ENCODE data around the gene SMIM45.

Gene SMIM45

DNA sequence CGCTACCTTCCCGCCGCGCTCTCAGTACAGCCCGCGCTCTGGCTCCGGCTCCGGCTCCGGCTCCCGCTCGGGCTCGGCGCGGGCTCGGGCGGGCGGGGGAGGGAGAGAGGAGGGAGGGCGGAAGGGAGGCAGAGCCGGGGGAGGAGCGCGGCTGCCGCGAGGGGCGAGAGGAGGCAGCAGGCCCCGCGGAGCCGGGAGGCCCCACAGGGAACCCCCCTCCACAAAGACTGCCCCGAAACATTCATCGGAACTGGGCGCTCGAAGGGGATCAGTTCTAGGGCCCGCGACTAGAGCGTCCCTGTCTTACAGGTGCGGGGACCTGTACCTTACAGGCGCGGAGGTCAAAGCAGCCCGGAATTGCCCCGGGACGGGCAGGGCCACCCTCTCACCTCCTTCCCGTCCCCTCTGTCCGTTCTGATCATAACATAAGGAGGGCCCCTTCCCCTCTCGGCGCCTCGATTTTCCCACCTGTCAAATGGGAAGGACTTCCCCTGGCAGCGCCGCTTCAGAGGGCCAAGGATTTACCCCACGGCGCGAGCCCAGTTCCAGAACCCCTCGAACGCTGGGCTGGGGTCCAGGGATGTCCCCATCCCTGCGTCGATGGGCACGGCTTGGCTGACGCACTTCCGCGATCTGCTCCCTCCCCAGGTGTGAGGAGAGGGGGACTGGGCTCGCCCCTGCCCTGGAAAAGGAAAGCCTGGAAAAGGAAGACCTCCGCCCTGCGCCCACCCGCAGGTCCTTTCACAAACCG, 36.7 kb upstream of the SMIM45 start, which contains the start of gene SHISA8:
Gene SHISA8, minus strand, starts transcription at position 40 of the 751 bp plus-strand sequence. CDS start 407 bp downstream, outside the sequence.
- DNase-seq (ENCODE audit: low spot score) (no peak), ATAC-seq (peak; percentile 21)
- intact Hi-C loops (cut with DNase I) = no loop called here

DNA sequence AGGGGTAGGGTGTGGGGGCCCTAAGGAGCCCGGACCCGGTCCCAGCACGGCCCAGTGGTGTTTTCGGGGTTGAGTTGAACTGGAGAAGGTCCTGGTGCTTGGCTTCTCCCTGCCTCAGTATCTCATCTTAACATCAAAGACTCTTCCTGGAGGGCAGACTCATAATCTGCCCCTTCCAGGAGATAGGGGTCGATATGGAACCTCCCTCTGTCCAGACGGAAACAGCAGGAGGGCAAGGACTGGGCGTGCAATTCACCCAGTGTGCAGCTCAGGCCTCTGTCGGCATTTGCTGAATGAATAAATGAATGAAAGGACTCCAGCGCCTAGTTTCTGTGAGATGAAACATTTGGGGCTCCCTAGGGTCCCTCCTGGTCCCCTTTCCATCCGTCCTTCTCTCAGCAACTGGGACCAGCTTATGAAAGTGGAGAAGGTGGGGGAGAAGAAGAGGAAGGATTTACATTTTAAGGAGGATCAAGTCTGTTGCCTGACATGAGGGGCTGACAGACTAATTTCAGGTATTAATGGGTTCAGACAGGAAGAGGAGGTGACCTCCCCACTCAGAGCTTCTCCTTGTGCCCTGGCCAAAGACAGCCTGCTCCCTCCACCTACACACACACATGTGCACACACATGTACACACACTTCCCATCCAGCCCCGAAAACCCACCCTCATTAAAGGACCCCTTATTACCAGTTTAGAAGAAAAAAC, 36.0 kb upstream of the SMIM45 start:
- intact Hi-C loops (cut with DNase I) = no loop called here
- ATAC-seq = no peak
- DNase-seq (ENCODE audit: low spot score) = no peak

- no peak for ATAC-seq
- DNase-seq (ENCODE audit: low spot score) = no peak
- intact Hi-C loops (cut with DNase I) = no loop called here
These were observed 35.1 kb upstream of the SMIM45 start for GRCh38 chr22:41916745-41917358.

DNA sequence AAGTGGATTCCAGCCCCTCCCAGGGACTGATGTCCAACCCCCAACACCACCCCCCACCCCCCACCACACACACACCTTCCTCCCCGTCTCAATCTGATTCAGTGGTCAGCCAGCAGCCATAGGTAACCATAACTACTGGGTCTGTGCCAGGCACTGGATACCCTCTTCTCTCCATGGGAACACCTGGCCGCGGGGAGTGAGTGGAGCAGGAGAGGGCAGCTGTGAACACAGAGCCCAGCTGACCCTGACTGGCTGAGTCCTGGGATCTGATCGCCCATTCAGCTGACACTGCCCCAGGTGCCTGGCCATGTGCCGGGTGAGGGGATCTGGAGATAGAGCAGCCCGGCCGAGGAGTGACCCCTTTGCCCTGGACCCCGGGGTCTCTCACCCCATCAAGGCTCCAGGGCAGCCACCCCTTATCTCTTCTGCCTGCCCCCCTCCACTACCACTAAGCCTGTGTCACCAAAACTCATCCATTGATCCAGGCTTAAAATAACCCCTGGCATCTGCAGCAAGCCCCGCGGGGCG, 34.5 kb upstream of the SMIM45 start:
- DNase-seq (ENCODE audit: low spot score) (no peak), ATAC-seq (no peak)
- intact Hi-C loops (cut with DNase I) = no loop called here

GRCh38 chr22:41917903-41918791, 33.8 kb upstream of the SMIM45 start:
- no peak for ATAC-seq
- intact Hi-C loops (cut with DNase I) = no loop called here
- DNase-seq (ENCODE audit: low spot score) = peak; percentile 81

DNA sequence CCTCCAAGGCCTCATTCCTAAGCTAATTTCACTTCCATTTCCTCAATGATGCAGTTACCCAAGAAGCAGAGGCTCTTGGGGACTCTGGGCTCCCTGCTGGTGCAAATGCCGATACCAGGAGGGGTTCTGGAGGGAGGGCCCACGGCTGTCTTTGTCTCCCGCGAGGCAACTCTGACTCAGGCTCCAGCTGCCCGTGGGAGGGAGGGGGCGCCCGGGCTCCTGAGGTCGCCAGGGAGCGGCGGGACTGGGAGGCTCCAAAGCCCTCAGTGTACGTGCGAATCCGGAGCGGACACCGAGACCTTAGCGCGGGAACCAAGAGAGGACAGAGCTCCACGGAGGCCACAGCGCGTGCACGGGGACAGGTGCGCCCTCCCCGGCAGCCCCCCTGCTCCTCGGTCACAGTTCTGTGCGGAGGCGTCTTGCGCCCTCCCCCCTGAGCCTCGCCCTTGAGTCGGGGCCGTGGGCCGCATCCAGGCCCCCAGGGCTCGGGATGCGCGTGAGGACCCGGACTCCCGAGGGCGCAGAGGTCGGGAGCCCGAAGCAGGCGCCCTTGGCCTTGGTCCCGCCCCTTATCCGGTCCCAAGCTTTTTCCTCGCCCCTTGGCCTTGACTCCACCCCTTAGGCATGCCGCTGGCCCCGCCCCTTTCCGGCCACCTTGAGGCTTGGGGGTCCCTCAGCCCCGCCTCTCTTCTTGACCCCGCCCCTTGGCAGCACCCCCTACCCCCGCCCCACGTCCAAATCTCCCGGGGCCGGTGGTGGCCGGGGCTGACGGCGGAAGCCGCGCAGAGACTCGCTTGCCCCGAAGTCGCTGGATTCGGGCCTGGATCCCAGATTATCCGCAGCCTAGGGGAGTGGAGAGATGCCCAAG, 32.4 kb upstream of the SMIM45 start:
- ATAC-seq (peak; percentile 72), DNase-seq (ENCODE audit: low spot score) (peak; percentile 85)
- intact Hi-C loops (cut with DNase I) = no loop called here

DNA sequence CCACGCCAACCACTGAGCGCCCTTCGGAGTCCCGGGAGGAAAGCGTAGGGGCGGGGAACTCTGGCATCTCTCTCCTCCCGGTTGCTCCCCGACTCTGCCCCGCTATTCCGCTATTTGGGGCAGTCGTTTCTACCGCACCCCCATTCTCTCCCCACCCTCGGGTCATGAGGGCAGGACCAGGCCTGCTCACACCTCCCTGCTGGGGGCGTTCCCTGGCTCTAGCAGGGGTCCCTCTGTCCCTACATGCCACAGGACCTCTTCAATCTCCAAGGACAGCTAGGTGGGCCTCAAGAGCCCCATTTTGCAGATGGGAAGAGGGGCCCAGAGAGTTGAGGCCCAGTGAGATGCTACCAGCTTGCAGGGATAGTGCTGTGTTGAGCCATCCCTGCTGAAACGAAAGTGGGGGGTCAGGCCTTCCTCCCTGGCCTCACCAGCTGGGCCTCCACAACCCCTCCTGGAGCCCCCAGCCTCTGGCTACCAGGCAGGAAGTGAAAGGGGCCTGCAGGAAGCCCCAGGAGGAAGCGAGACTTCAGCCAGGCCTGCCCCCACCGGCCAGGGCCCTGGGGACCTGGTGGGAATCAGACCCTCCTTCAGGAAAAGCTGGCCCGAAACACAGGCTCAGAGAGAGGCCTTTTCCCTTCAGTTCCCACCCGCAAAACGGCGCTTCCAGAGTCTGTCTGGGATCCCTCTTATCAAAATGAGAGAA, 31.5 kb upstream of the SMIM45 start:
- no peak for DNase-seq (ENCODE audit: low spot score)
- intact Hi-C loops (cut with DNase I) = no loop called here
- ATAC-seq = peak; percentile 35

DNA sequence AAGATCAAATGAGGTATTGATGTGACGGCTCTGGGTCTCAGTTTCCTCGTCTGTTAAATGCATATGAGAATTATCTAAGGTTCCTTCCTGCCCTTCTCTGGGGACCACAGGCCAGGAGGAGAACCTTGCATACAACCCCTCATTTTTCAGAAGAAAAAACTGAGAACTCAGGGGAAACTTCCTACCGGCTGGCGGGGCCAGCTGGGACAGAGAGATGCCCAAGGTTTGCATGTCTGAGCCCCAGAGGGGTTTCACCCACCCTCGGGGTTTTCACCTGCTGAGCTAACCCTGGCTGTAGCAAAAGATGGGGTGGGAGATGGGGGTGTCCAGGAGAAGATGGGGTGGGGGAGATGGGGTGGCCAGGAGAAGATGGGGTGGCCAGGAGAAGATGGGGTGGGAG, 29.6 kb upstream of the SMIM45 start:
- ATAC-seq = no peak
- DNase-seq (ENCODE audit: low spot score) = no peak
- intact Hi-C loops (cut with DNase I) = no loop called here

DNA sequence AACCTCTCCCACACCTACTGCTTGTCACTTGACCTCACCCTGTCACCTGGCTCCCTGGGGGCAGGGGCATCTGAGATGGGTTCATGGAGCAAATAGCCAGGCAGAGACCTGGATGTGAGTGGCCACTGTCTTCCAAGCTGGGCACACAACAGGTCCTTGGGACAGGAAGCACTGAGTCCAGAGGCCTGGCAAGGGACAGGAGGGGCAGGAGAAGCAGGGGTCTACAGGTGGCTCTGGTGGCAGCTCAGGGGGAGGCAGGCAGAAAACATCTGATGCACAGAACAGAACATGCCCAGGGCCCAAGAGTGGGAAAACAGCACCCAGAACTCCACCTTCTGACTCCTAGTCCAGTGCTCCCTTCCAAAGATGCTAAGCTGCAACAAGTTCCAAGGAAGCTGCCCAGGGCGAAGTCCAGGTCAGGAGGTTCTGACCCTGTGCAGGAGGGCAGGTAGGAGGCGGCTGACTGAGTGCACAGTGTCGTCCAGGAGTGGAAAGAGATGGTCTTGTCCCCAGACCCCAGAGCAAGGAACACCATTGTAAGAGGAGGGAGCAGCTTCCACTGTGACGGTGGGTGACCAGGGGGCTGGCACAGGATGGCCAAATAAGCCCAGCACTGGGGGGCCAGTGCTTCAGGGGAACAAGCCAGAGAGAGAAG, 28.9 kb upstream of the SMIM45 start:
- DNase-seq (ENCODE audit: low spot score) (no peak), ATAC-seq (no peak)
- intact Hi-C loops (cut with DNase I) = no loop called here

DNA sequence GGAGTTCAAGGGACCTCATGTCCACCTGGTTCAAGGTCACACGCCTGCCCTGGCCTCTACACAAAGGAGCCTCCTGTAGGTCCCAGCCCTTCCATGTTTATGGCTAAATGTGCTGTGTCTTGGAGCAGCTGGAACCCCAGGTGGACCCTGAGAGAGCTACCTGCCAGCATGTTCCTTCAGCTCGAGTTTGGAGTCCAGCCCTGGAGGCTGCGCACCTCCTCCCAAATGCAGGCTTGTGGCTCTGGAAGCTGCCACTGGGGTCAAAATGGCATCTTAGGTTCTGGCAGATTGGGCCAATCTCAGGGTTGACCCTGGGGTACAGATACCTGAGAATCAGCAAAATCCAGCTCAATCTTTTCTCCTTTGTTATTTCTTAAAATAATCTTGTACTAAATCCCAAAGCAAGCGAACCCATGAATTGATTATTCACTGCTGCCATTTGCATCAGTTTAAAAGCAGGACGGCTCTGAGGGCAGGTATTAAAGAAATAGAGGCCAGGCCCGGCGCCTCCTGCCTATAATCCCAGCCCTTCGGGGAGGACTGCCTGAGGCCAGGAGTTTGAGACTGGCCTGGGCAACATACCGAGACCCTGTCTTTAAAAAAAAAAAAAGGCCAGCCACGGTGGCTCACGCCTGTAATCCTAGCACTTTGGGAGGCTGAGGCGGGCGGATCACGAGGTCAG, 28.2 kb upstream of the SMIM45 start:
- intact Hi-C loops (cut with DNase I) = no loop called here
- DNase-seq (ENCODE audit: low spot score) (no peak), ATAC-seq (no peak)

DNA sequence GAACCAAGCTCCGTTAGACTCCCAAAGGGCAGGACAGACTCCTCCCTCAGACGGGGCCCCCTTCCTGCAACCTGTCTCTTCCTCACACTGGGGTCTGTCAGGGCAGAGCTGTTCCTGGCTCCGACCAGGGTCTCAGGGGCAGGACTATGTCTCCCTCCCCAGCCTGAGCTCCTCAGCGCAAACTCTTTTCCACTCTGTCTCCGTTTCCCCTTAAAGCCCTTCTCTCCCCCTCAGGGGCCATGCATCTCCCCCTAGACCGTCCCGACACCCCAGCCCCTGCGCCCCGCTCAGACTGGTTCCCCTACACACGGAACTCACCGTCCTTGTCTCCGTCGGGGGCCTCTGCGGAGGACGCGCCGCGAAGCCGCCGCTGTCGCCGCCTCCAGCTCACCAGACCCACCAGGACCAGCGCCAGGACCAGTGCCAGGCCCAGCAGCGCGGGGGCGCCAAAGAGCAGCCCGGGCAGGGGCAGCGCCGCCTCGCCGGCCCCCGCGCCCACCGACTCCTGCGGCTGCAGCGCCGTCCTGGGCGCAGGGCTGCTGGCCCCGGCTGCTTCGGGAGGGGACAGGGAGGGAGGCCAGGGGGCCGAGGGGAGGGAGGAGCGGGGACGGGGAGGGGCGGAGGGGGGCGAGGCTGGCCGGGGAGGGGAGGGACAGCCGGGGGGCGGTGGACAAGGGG, 26.0 kb upstream of the SMIM45 start:
- intact Hi-C loops (cut with DNase I) = no loop called here
- ATAC-seq = peak; percentile 56
- DNase-seq (ENCODE audit: low spot score) = no peak

- DNase-seq (ENCODE audit: low spot score) = no peak
- ATAC-seq = no peak
- intact Hi-C loops (cut with DNase I) = loop anchor here (1.0 kb wide), 1 partner anchor 35 kb away; no protein-coding TSS in a partner anchor
These were observed 24.1 kb upstream of the SMIM45 start for GRCh38 chr22:41927813-41928212.

DNA sequence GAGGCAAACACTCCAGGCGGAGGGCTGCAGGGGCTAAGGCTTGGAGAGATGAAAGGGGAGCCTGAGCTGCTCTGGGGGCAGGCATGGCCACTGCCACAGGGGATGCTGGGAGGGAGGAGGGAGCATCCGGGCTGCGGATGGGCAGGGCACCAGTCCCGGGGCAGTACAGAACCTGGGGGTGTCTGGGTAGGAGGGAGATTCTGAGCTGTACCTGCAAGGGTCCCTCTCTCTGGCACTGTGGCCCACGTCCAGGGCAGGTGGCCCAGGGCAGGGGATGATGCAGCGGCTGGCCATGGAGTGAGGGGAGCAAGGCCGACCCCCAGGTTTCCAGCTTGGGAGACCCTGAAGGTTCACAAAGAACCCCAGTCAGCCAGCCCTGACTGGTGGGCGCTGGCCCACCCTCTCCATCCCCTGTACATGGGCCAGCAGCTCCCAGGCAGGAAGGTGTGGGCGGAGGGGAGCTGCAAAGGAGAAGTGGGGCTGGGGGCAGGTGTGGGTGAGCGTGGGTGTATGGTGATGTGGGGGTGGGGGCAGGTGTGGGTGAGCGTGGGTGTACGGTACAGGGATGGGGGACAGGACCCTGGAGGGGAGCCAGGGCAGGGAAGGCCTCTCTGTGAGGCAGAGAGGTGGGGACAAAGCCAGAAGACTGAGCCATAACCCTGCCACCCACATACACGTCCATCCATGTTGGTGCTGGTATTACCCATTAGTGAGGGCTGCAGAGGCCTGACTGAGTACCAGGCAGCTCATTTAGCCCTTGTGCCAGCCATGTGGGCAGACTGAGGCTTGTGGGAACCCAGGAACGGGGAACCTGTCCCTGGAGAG, 23.1 kb upstream of the SMIM45 start:
- no peak for ATAC-seq
- no peak for DNase-seq (ENCODE audit: low spot score)
- intact Hi-C loops (cut with DNase I) = loop anchor here (1.0 kb wide), 1 partner anchor 36 kb away; no protein-coding TSS in a partner anchor

DNA sequence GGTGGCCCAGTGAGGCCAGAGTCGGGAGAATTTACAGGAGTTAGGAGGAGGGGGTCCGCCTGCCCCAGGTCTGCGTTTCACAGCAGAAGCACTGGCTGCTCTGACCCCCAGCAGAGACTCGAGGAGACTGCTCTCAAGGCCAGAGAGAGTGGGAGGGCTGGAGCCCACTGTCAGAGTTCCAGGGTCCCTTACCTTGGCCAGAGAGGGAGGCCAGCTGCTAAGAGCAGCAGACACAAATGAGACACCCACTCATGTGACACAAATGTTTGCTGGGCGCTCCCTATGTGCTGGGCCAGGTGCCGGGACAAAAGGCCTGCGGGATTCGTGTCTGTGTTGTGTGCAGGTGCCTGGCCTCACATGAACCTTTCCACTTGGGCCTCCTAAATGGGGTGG, 22.5 kb upstream of the SMIM45 start:
- intact Hi-C loops (cut with DNase I) = no loop called here
- DNase-seq (ENCODE audit: low spot score) (no peak), ATAC-seq (no peak)

DNA sequence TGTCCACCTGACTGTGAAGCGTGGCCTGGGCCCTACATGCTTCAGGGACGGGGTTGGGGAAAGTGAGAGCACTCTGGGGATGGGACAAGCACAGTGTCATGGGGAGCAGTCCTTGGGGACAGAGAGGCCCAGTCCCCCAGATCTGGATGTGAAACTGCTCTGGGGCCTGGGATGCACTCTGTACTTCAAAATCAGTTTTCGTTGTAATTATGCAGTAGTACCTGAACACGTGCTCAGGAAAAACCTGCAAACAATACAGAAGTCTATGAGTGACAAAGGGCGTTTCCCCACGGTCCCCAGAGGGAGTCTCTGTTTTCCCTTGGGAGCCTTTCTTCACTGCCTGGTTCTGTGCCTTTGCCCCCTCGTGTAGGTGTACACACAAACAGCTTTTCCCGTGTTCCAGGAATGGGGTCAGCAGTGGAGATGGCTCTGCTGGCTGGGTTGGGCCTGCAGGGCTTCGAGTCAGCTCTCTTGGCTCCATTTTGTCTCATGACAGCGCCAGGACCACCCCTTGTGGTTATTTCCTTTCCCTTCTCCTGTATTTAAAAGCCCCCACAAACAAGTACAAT, 20.2 kb upstream of the SMIM45 start:
- no peak for DNase-seq (ENCODE audit: low spot score)
- intact Hi-C loops (cut with DNase I) = no loop called here
- no peak for ATAC-seq
